IPS DF 4.7 (cell line): ENCODE data around the gene GRAMD1A.
"Not testable (repeated sequence)": the region's sequence is repeated elsewhere in the genome, so short reads cannot be mapped to it uniquely, and the experiment has no call there.

Experiments
- DNase-seq: peaks from one replicate; pipeline ENCODE4 v3.0.0-alpha.2; 2013; ENCODE audit warnings: low spot score; ENCODE audit errors: extremely low read depth

GRAMD1A gene

DNA sequence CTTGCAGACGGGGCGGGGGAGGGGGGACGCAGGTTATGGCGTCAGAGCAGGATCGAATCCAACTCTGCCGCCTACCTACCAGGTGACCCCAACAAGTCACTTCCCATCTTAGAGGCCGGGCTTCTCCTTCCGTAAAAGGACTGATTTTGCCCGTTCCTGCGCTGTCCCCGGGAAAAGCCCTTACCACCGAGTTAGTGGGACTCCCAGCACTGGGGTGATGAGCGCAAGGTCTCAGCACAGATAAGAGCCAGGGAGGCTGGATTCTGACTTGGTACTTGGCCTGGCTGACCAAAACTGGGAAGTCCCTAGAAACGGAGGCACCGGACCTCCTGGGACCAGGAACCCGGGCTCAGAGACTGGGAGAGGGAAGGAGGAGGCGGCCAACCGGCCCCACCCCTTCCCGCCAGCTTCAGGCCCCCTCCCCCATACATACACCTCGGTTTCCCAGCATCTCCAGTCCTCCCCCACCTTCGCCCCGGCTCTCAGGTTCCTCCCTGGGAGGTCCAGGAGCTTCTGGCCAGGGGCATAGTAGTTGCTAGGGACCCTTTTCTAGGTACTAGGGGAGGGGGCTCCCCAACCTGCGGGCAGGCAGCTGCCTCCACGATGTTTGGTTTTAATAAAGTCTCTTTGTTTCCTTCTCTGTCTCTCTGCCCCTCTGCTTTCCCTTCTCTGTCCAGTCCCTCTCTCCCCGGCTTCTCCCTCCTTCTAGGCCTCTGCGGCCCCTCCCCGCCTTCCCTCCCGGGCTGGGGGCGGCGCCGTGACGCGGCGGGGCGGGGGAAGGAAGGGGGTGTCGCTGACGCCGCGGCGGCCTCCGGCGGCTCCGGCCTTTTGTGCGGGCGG, at the start of gene GRAMD1A:
TSS of gene GRAMD1A (plus strand) at position 826 of the 840 bp plus-strand sequence. CDS start 156 bp downstream, outside the sequence.
- no peak for DNase-seq

DNA sequence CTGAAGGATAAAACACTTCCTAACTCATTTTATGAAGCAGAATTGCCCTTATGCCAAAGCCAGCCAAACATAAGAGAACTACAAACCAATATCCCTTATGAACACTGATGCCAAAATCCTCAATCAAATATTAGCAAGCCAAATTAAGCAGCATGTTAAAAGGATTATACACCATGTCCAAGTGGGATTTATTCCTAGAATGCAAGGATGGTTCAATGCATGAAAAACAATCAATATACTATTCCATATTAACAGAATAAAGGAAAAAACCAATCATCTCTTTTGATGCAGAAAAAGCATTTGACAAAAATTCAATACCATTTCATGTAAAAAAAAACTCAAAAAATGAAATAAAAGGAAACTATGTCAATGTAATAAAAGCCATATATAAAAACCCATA, 47.0 kb upstream of the GRAMD1A start:
- no peak for DNase-seq

DNA sequence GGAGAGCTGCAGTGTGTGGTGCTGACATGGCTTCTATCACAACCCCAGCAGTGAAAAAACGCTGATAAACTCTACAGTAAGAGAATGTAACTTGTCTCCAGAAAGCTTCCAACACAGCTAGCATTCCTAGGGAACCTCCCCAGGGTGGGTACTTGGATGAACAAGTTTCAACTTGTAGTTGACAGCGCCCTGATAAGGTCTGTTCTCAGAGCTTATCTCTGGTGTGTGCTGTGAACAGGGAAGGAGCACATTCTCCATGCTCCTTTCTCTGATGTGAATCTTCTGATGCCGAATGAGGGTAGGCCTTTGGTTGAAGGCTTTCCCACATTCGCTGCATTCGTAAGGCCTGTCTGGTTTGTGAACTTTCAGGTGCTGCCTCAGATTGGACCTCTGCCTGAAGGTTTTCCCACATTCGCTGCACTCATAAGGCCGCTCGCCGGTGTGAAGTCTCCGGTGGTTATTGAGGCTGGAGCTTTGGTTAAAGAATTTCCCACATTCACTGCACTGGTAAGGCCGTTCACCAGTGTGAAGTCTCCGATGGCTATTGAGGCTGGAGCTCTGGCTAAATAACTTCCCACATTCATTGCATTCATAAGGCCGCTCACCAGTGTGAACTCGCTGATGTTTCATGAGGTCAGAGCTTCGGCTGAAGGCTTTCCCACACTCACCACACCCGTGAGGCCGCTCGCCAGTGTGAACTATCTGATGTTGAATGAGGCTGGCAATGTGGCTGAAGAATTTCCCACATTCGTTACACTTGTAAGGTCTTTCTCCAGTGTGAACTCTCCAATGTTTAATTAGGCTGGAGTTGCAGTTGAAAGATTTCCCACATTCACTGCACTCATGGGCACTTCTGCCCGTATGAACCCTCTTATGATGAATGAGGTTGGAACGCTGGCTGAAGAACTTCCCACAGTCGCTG, 42.0 kb upstream of the GRAMD1A start:
- no peak for DNase-seq

DNA sequence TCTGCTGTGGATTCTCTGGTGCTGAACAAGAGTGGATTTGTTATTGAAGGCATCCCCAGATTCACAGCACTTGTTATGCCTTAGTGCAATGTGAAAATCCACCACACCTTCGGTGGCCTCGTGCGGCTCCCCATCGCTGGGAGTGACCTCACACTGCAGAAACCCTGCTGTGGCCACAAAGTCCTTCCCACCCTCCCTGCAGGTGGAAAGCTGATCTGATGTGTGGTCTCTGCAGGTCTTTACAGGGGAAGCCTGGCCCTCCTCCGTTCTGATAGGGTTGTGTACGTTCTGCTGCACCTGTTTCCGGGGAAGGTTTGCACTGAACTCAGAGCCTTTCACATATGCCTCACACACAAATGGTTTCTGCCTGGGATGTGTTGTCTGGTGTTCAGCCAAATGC, 41.1 kb upstream of the GRAMD1A start:
- DNase-seq, result no peak

DNA sequence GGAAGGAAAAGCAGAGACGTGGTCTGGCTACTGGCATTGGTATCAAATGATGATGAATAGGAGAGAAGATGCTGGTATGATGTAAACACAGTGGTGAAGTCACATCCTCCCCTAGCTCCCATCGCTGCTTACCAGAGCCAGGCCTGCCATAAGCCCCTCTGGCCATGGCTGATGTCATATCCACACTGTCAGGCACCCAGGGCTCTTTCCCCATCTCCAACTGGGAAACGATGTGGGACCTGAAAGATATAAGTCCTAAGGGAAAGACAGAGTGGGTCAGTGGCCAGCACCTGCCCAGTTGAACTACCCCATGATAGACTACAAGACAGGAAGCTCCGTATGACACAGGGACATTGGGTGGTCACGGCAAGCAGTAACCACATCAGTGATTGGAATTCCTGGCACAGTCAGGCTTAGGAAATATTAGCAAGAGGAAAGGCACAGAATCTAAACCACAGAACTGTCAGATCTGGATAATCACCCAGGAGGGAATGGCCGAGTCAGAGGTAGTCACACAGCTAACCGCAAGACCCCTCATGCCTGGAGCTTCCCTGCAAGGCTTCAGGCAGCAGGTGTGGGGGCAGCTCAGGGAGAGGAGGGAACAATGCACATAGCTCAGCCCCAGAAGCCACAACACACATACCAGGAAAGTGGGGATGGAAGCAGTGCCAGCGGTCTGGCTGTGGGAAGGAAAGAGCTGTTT, 39.9 kb upstream of the GRAMD1A start:
- no peak for DNase-seq

DNA sequence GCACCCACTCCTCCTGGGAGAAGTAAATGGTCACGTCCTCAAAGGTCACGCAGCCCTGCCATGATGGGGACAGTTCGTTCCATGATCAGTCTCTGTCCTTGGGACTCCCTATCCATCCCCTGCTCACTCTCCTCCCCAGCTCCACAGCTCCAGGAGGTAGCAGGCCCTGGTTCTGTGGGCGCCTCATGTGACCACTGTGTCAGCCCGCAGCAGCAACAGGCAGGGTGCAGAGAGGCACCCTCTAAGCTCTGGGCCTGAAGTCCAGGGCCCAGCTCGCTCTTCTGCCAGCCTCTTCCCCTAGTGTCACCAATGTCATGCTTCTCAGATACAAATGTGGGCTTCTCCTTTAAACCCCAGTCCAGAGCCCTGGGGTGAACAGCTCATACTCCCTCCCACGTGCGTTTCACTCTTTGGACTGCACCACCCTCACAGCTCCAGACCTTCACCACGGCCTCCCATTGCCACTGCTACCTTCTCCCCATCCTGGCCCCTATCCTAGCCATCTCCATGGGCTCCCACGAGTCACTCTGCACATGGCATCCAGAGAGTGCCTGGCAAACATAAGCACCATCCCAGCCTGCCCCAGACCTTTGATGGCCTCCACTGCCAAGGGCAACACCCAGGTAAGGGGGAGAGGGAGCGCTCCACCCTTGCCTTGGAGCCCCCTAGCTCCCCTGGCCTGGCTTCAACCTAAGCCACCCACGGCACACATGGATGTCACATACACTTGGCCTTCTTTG, 39.0 kb upstream of the GRAMD1A start:
- no peak for DNase-seq

DNA sequence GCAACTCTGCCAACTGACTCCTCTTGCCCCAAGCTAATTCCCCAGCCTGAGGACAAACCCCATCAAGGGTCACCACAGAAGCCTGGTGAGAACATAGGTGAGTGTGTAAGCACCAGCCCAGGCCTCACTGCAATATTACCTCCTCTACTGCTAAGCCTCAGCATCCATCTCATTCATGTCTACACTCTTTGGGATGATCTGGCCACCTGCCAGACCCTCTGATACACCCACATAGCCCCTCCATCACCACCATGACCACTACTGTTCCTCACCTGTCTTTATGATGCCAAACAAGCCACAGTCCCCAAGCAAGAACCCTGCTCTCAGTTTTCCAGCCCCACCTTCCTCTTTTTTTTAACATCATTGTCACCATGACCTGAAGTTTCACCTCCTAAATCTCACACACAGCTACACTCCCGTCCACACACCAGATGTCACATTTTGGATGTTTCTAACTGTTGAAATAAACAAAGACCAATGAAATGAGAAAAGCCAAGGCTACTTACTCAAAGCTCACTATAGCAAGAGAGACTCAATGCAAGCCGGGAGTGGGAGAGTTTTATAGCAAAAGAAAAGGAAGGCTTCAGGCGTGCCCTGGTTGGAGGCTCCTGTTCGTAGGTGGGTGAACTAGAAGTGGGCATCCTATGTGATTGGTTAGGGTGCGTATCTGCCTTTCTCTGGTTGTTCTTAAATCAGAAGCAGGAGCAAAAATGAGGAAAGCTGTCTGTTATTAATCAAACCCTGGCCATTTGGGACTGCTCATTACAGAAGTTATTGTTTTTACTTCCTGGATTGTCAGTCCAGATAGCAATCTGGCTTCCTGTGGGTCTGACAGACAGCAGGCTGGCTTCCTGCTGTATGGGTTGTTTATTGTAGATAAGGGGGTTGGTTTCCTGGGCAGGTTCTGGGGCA, 38.1 kb upstream of the GRAMD1A start:
- no peak for DNase-seq

DNA sequence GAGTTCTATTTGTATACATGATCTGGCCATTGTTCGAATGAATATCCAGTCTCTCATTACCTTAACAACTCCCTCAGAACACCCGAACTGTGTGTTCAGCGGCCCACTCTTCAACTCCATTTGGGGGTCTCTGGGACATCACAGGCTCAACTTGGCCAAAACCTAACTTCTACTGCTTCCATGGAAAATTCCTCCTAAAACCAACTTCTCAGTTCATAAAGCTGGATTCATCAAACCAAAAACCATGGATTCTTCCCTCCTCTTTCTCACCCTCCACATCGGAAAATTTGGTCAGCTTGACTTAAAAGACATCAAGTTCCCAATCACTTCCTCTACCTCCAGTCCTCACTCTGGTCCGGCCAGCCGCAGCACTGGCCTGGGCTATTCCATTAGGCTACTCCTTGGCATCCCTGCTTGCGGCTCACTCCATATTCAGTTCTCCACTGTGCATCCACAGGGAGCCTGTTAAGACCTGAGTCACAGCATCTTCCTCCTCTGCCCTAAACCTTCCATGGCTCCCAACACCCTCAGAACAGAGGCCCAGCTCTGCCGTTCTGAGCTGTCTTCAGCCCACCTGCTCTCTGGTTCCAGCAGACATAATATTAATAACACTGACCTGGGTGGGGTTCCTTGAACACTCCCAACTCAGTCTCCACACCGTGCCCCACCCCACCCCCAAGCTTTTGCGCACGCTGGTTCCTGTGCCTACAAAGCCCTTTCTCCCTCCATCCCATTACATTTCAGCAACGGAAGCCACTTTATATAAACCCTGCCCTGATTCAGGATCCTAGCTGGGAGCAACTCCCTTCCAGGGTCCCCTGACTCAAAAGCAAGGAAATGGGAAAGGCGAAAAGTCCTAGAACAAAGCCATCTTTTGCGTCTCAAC, 37.2 kb upstream of the GRAMD1A start:
- DNase-seq, result no peak

DNA sequence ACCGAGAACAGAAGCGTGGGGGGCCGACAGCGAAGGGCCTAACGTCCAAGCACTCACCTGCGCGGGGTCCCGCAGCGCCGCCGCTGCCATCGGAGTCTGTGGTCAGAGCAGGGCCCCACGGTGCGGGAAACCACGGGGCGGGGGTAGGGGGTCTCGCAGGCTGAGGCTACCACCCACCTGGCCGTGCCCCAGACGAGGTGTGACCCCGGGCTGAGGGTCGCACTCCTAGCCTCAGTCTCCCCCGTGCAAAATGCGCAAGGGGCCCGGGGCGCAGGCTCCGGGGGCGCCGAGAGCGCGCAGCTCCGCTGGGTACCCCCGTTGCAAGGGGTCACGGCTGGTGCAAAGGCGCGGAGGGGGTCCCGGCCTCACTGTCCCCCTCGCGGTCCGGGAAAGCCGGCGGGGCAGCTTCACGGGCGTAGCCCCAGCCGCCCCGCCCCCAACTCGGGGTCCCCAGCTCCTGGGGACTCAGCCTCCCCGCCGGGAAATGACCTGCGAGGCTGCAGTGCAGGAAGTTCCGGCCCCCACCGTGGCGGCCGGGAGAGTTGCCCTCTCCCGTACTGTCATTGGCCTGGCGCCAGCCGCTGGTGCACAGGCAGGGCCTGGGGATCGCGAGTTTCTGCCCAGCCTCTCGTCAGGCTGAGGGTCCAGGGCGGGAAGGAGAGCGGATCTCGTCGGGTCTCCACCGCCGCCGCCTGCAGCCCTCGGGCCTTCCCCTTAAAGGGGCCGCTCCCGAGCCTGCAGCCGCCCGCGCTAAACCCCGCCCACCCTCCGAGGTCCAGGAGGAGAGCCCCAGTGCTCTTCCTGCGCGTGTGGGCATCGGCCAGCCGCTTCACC, 36.3 kb upstream of the GRAMD1A start, which contains the start of gene ZNF792:
TSS of gene ZNF792 (minus strand) at position 657 of the 834 bp plus-strand sequence. CDS start at position 90, 567 bp downstream.
- DNase-seq, result no peak

DNA sequence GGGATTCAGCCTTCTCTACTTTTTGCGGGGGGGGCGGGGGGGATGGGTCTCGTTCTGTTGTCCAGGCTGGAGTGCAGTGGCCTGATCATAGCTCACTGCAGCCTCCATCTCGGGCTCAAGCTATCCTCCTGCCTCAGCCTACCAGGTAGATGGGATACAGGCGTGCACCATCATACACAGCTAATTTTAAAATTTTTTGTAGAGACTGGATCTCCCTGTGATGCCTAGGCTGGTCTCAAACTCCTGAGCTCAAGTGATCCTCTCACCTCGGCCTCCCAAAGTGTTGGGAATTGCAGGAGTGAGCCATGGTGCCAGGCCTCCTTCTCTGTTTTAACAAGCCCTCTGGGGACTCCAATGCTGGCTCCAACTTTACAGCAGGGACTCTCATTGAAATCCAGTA, 35.5 kb upstream of the GRAMD1A start:
- no peak for DNase-seq

DNA sequence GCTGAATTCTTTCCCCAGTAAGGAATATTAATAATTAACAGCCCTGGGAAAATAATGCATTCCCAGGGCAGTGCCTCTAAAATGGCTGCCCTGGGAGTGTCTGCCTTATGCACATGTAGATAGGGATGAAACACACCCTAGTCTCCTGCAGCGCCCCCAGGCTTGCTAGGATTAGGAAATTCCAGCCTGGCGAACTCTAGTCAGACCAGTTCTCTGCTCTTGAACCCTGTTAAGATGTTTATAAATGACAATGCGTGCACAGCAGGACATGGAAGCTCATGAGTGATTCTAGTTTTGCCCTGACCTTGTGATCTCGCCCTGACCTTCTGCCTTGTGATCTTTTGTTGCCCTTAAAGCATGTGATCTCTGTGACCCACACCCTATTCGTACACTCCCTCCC, 34.6 kb upstream of the GRAMD1A start:
- not testable (repeated sequence) for DNase-seq

DNA sequence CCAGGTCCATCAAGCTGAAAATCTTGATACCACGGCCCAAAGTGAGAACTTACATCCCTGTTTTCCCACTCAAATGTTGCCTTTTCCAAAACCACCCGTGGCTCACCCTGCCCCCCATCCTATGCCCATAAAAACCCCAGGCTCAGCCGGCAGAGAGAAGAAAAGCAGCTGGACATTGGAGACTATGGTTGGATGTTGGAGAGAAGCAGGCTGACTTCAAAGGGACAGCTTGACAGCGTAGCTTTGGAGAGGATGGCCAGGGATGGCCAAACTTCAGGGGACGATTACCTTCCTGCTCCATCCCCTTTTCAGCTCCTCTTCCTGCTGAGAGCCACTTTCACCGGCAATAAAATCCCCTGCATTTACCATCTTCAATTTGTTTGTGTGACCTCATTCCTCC, 32.6 kb upstream of the GRAMD1A start:
- DNase-seq, result no peak

DNA sequence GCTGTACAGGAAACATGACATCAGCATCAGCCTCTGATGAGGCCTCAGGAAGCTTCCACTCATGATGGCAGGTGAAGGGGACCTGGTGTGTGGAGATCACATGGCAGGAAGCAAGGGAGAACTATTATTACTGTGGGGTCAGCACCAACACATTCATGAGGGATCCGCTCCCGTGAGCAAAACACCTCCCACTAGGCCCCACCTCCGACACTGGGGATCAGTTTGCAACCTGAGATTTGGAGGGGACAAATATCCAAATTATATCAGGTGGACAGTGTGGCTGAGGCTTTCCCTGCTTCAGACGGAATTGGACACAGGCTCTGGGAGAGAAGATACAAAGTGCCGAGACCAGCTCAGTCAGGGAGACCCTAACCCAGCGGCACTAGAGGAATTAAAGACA, 30.4 kb upstream of the GRAMD1A start:
- DNase-seq, result no peak

DNA sequence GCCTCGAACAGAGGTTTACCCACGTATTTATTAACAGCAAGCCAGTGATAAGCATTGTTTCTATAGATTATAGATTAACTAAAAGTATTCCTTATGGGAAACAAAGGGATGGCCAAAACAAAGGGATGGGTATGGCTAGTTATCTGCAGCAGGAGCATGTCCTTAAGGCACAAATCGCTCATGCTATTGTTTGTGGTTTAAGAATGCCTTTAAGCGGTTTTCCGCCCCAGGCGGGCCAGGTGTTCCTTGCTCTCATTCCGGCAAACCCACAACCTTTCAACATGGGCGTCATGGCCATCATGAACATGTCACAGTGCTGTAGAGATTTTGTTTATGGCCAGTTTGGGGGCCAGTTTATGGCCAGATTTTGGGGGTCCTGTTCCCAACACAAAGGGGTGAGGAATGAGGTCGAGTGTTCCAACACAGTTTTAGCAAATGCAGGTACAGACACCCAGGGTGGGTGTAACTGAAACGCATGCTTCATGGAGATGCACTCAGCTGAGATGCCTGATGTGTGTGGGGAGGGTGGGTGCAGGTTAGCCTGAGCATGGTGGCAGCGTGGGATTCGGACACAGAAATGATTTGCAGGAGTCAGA, 29.8 kb upstream of the GRAMD1A start:
- DNase-seq, result not testable (repeated sequence)

DNA sequence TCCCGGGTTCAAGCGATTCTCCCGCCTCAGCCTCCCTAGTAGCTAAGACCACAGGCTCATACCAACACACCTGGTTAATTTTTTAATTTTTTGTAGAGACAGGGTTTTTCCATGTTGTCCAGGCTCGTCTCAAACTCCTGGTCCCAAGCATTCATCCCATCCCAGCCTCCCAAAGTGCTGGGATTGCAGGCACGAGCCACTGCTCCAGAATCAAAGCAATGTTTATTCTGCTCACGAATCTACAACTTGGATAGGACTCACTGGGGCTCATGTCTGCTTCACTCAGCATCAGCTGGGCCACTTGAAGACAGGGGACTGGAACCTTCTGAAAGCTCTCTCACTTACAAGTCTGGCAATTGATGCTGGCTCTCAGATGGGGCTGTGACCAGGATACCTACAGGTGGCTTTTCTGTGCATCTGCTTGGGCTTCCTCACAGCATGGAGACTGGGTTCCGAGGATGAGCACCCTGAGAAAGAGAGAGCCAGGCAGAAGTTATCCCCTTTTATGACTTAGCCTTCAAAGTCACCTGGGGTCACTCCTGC, 27.9 kb upstream of the GRAMD1A start:
- no peak for DNase-seq

DNA sequence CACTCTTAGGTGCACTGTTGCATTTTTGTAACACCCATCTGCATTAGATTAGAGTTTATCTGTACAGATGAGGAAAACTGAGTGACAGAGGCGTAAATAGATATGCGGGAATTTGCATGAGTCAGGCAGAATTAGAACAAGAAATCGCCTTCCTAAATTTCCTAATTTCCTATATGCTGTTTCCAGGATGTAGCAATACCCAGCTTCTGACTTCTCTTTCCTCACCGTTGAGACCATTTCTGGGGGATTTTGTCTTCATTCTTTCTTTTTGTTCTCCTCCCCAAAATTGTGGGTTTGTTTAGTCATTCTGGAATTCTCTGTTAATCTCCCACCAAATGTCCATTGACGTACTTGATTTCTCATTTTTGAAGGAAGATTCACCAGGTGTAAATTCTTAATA, 25.5 kb upstream of the GRAMD1A start:
- DNase-seq, result no peak

DNA sequence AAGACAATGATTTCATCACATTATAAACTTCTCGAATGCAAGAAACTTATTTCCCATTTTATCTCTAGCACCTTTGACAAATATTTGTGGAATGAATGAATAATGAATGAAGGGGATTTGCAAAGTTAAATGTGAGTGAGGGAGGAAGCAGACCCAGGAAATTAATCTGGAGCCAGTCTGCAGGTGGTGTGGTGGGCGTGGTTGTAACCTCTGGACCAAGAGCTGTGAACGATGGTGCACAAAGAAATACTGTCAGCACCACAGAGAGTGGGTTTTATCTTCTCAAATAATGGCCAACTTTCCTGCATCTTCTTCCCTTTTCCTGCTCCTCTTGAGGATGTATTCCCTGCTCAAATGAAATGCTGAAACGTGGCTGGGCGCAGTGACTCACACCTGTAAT, 25.1 kb upstream of the GRAMD1A start:
- DNase-seq, result no peak
